Transverse colon (tissue), 4 donors: Measurements from ENCODE around the gene DCTN2. TPM values are rescaled to one million over a fixed set of nuclear protein-coding genes. Genes with fewer than 3 reads are reported as not detected.

ENCODE experiments used
- DNase-seq: peaks from one replicate; pipeline ENCODE4 v3.0.0-alpha.2; 2019
- H3K27ac ChIP-seq, 4 donors: fragments of 200-600 bp; sonication (generic); 2 replicates each; pipeline ENCODE4 v1.5.1; 2016 to 2018; ENCODE audit warnings: inconsistent platforms in 4 of 4
- H3K27me3 ChIP-seq: fragments of 200-600 bp; sonication (generic); 2 replicates; pipeline ENCODE4 v1.5.1; 2017; ENCODE audit warnings: inconsistent platforms
- H3K36me3 ChIP-seq, 4 donors: fragments of 200-600 bp; sonication (generic); 2 replicates each; pipeline ENCODE4 v1.5.1; 2017 to 2019; ENCODE audit warnings: inconsistent platforms in 4 of 4
- H3K4me1 ChIP-seq, 4 donors: fragments of 200-600 bp; sonication (generic); 2 replicates each; pipeline ENCODE4 v1.5.1; 2017 to 2020; ENCODE audit warnings: inconsistent platforms in 4 of 4
- H3K4me3 ChIP-seq, 4 donors: fragments of 200-600 bp; sonication (generic); 1 replicate in 1 of 4; 2 replicates in 3 of 4; pipeline versions ENCODE4 v1.5.1 to v1.6.1; 2017 to 2019; ENCODE audit warnings: inconsistent platforms in 4 of 4
- H3K9me3 ChIP-seq, 2 donors: fragments of 200-600 bp; sonication (generic); 2 replicates each; pipeline ENCODE4 v1.5.1; 2017 to 2019; ENCODE audit warnings: inconsistent platforms in 2 of 2
- EP300 ChIP-seq: sonication (generic); formaldehyde crosslinking; IDR thresholded peaks from one replicate; pipeline ENCODE4 v1.6.1; 2017; ENCODE audit warnings: antibody characterized with exemption, low read depth
- POLR2A ChIP-seq: fragments of 450-650 bp; IDR thresholded peaks from one replicate; pipeline ENCODE4 v1.6.1; 2016; ENCODE audit warnings: antibody characterized with exemption, mild to moderate bottlenecking, moderate library complexity
- POLR2AphosphoS5 ChIP-seq, 3 donors: sonication (generic); formaldehyde crosslinking; IDR thresholded peaks; one replicate each; pipeline ENCODE4 v1.6.1; 2016; ENCODE audit warnings: antibody characterized with exemption in 3 of 3
- WGBS, 2 donors: methylation state at CpG; one replicate each; pipeline ENCODE4 v1.1.5; 2018; ENCODE audit warnings: low coverage in 1 of 2; 5-methylcytosine and 5-hydroxymethylcytosine counted together
- in situ Hi-C, 4 donors: fragments of 200-750 bp; cut with MboI; loops; one replicate each; pipeline versions ENCODE4 v1.15.0 to v1.15.1; 2017; ENCODE audit warnings: low sequenced_read_pairs in 3 of 4, low pct_ligation_motif_present in 1 of 4, low pct_unique_long_range_greater_than_20kb in 1 of 4
- intact Hi-C: fragments of 100-400 bp; cut with DNase I; formaldehyde crosslinking; loops from one replicate; pipeline ENCODE4 v1.15.1; 2023; ENCODE audit warnings: low total_unique reads
- total RNA-seq, 4 donors: library from RNA; depleted of rRNA; stranded (reverse); fragments of >200 nt; gene quantifications; one replicate each; pipeline ENCODE4 v1.1.0, GENCODE V29; 2016
- TF ChIP-seq, protein P1 (sequence below), 5 experiments: fragments of 200-600 bp in 3 of 5; fragments of 450-650 bp in 2 of 5; sonication (generic) in 3 of 5; IDR thresholded peaks; 1 replicate in 2 of 5; 2 replicates in 3 of 5; pipeline ENCODE4 v1.5.1; 2016 to 2017; ENCODE audit warnings: antibody characterized with exemption in 5 of 5, inconsistent platforms in 3 of 5, mild to moderate bottlenecking in 2 of 5, moderate library complexity in 1 of 5

DCTN2 gene
- total RNA-seq, 4 donors from 2014 or later: 154 to 344 (median 175) TPM

DNA sequence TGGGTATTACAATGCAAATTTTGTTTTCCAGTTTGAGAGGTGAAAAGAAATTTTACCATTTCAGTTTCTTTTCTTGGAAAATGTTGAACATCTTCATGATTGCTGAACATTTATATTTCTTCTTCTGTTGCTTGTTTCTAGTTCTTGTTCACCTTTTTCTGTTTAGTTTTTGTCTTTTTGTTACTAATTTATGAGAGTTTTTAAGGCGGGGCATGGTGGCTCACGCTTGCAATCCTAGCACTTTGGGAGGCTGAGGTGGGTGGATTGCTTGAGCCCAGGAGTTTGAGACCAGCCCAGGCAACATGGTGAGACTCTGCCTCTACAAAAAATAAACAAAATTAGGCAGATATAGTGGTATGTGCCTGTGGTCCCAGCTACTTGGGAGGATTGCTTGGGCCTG, 13.5 kb upstream of the DCTN2 start:
- in situ Hi-C loops: no loop called here

DNA sequence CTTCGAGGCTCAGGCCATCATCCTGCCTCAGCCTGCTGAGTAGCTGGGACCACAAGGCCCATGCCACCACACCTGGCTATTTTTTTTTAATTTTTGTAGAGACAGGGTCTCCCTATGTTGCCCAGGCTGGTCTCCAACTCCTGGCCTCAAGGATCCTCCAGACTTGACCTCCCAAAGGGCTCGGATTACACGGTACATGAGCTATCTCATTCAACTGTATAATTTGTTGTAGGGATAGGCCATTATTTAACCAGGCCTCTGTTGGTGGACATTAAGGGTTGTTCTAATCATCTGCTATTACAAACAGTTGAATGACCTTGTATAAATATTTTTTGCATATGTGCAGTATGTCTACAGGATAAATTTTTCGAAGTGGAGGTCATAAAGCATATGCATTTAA, 11.9 kb upstream of the DCTN2 start:
- DNase-seq: no peak
- Histone ChIP-seq H3K9me3 (no peaks in the 10 kb centered on the region), H3K27ac (no peak overlapping the region), H3K4me3 (no peak overlapping the region), H3K27me3 (peaks cover 27% of the 10 kb centered on the region), H3K36me3 (no peaks in the 10 kb centered on the region), H3K4me1 (no peaks in the 10 kb centered on the region)
- in situ Hi-C loops: no loop called here
- intact Hi-C loops: loop anchor here (5.0 kb wide), 1 partner anchor 113 kb away; no protein-coding TSS in a partner anchor
- TF ChIP-seq, protein P1, sequence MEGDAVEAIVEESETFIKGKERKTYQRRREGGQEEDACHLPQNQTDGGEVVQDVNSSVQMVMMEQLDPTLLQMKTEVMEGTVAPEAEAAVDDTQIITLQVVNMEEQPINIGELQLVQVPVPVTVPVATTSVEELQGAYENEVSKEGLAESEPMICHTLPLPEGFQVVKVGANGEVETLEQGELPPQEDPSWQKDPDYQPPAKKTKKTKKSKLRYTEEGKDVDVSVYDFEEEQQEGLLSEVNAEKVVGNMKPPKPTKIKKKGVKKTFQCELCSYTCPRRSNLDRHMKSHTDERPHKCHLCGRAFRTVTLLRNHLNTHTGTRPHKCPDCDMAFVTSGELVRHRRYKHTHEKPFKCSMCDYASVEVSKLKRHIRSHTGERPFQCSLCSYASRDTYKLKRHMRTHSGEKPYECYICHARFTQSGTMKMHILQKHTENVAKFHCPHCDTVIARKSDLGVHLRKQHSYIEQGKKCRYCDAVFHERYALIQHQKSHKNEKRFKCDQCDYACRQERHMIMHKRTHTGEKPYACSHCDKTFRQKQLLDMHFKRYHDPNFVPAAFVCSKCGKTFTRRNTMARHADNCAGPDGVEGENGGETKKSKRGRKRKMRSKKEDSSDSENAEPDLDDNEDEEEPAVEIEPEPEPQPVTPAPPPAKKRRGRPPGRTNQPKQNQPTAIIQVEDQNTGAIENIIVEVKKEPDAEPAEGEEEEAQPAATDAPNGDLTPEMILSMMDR (IDR thresholded peaks at IDR 0.05): no peak
- TF ChIP-seq POLR2AphosphoS5 (IDR thresholded peaks at IDR 0.05) (no peak), EP300 (no peak), POLR2A (no peak)
- WGBS, 2 donors: 72 to 77% methylated on average over 4 of the region's 4 CpGs

More for the DNA sequence above, 13.5 kb upstream of the DCTN2 start:
- H3K9me3 ChIP-seq: no peaks in the 10 kb centered on the region
- no peaks in the 10 kb centered on the region for H3K36me3 ChIP-seq
- TF ChIP-seq POLR2A (no peak), POLR2AphosphoS5 (IDR thresholded peaks at IDR 0.05) (no peak), EP300 (no peak)
- TF ChIP-seq, protein P1 (IDR thresholded peaks at IDR 0.05): no peak
- H3K27me3 ChIP-seq: peaks cover 31% of the 10 kb centered on the region
- H3K4me3 ChIP-seq: no peak overlapping the region
- intact Hi-C loops: no loop called here
- WGBS, 2 donors: 86 to 92% methylated on average over 2 of the region's 2 CpGs
- no peak for DNase-seq
- H3K4me1 ChIP-seq: no peaks in the 10 kb centered on the region
- H3K27ac ChIP-seq: no peak overlapping the region

DNA sequence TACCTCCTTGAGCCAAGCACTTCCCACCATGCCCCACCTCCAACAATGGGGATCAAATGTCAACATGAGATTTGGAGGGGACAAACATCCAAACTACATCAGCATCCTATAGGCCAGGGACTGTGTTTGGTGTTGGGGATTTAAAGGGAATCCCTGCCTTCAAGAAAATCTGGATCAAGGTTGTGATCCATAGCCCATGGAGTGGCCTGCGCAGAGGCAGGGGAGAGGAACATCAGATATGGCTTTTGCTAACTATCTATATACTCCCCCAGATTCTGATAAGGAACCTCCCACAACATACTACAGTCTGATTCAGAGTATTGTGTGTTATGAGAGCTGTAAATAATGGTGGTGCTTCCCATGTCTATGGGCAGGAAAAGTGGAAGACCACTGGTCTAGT, 7.9 kb upstream of the DCTN2 start:
- intact Hi-C loops (loop anchor here (5.0 kb wide), 1 partner anchor 117 kb away; no protein-coding TSS in a partner anchor), in situ Hi-C loops (no loop called here)
- H3K9me3 ChIP-seq: no peaks in the 10 kb centered on the region
- H3K27ac ChIP-seq: no peak overlapping the region
- H3K27me3 ChIP-seq: peaks cover 24% of the 10 kb centered on the region
- no peaks in the 10 kb centered on the region for H3K36me3 ChIP-seq
- TF ChIP-seq EP300 (no peak), POLR2A (no peak), POLR2AphosphoS5 (IDR thresholded peaks at IDR 0.05) (no peak)
- TF ChIP-seq, protein P1 (IDR thresholded peaks at IDR 0.05): no peak
- no peak for DNase-seq
- H3K4me3 ChIP-seq: no peak overlapping the region
- WGBS, 2 donors: 94% methylated on average over 1 of the region's 1 CpG; no CpG with 5 or more reads in 1 of the 2 donors
- peaks cover 0 to 5% (median 4%) of the 10 kb centered on the region in 4 donors for H3K4me1 ChIP-seq

DNA sequence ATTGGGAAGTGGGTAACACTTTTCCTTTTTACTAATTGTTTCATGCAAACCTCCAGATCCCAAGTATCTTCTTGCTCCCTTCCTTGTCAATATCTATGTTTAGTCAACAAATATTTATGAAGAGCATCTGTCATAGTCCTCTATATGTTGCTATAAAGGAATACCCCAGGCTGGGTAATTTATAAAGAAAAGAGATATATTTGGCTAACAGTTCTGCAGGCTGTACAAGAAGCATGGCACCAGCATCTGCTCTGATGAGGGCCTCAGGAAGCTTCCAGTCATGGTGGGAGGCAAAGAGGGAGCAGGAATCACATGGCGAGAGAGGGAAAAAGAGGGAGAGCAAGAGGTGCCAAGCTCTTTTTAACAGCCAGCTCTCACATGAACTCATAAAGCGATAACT, 7.5 kb upstream of the DCTN2 start:
- H3K9me3 ChIP-seq: no peaks in the 10 kb centered on the region
- no peaks in the 10 kb centered on the region for H3K36me3 ChIP-seq
- in situ Hi-C loops: no loop called here
- intact Hi-C loops: no loop called here
- peaks cover 29% of the 10 kb centered on the region for H3K27me3 ChIP-seq
- H3K4me3 ChIP-seq: no peak overlapping the region
- DNase-seq: no peak
- H3K27ac ChIP-seq: no peak overlapping the region
- 97 to 100% methylated on average over 1 to 2 of the region's 2 CpGs for WGBS, 2 donors
- no peak for TF ChIP-seq EP300
- no peak for TF ChIP-seq POLR2AphosphoS5 (IDR thresholded peaks at IDR 0.05)
- TF ChIP-seq, protein P1 (IDR thresholded peaks at IDR 0.05): no peak
- TF ChIP-seq POLR2A: no peak
- peaks cover 0 to 9% (median 9%) of the 10 kb centered on the region in 4 donors for H3K4me1 ChIP-seq
